IMR-90 (cell line): ENCODE measurements around the gene BRD3. TPM values are rescaled to one million over a fixed set of nuclear protein-coding genes. Genes with fewer than 3 reads are reported as not detected.

ENCODE experiments used
- ATAC-seq: fragments of 200-7000 bp; cut with Tn5 transposase; 2 replicates; pipeline ENCODE4 v1.9.1; 2020; ENCODE audit warnings: low read depth, mild to moderate bottlenecking, moderate library complexity
- BruUV-seq: library from RNA; stranded (reverse); fragments of 400-500 nt; replicated peaks from 2 replicates; lab custom pipeline; 2021; lab: Mats Ljungman, UMichigan
- CTCF ChIA-PET: fragments of 300-600 bp; formaldehyde crosslinking; extraction: SDS; loops from one replicate; lab custom pipeline; 2021; ENCODE audit warnings: antibody characterized with exemption; lab: Yijun Ruan, JAX
- POLR2A ChIA-PET: fragments of 300-600 bp; sonication (Branson Sonifier 250); formaldehyde crosslinking; loops from one replicate; lab custom pipeline; 2022; ENCODE audit warnings: antibody characterized with exemption; ENCODE audit not compliant: unreplicated experiment; lab: Charles Lee
- DNase-seq: peaks from one replicate; pipeline ENCODE4 v3.0.0; 2013
- H2AFZ ChIP-seq: replicated peaks from 2 replicates; pipeline ENCODE3; 2013; ENCODE audit warnings: low read length, mild to moderate bottlenecking; ENCODE audit not compliant: poor library complexity
- H2AK5ac ChIP-seq: 2 replicates; pipeline ENCODE4 v1.6.1; 2013; ENCODE audit warnings: low read depth, low read length, inconsistent platforms
- H2AK9ac ChIP-seq: replicated peaks from 2 replicates; pipeline ENCODE3; 2013; ENCODE audit warnings: mild to moderate bottlenecking, low read depth, low read length, moderate library complexity; ENCODE audit not compliant: poor library complexity
- H2BK120ac ChIP-seq: 2 replicates; pipeline ENCODE4 v1.6.1; 2013; ENCODE audit warnings: low read depth, low read length, inconsistent platforms
- H2BK15ac ChIP-seq: 3 replicates; pipeline ENCODE4 v1.6.1; 2013; ENCODE audit warnings: low read depth, low read length, inconsistent platforms
- H2BK20ac ChIP-seq: 2 replicates; pipeline ENCODE4 v1.6.1; 2013; ENCODE audit warnings: low read depth, mild to moderate bottlenecking, inconsistent platforms, low read length, moderate library complexity
- H2BK5ac ChIP-seq: 2 replicates; pipeline ENCODE4 v1.6.1; 2013; ENCODE audit warnings: mild to moderate bottlenecking, low read depth, low read length, inconsistent platforms; ENCODE audit not compliant: poor library complexity, severe bottlenecking
- H3K14ac ChIP-seq: replicated peaks from 2 replicates; pipeline ENCODE4 v1.6.1; 2013; ENCODE audit warnings: low read depth, low read length, inconsistent platforms
- H3K18ac ChIP-seq: 2 replicates; pipeline ENCODE4 v1.6.1; 2013; ENCODE audit warnings: low read depth, low read length, control low read depth
- H3K23ac ChIP-seq: 2 replicates; pipeline ENCODE4 v1.6.1; 2013; ENCODE audit warnings: low read depth, low read length, inconsistent platforms
- H3K27ac ChIP-seq: 2 replicates; pipeline ENCODE4 v1.5.1; 2013; ENCODE audit warnings: mild to moderate bottlenecking, control low read depth, low read length; ENCODE audit not compliant: insufficient read depth
- H3K27me3 ChIP-seq: 2 replicates; pipeline ENCODE4 v1.6.1; 2013; ENCODE audit warnings: low read length; ENCODE audit not compliant: control insufficient read depth, insufficient read depth
- H3K36me3 ChIP-seq: 2 replicates; pipeline ENCODE4 v1.6.1; 2013; ENCODE audit warnings: low read length, mixed read lengths; ENCODE audit not compliant: control insufficient read depth, insufficient read depth
- H3K4ac ChIP-seq: 2 replicates; pipeline ENCODE4 v1.6.1; 2013; ENCODE audit warnings: low read depth, low read length, inconsistent platforms
- H3K4me1 ChIP-seq: 2 replicates; pipeline ENCODE4 v1.6.1; 2013; ENCODE audit warnings: low read length, mixed read lengths; ENCODE audit not compliant: control insufficient read depth, insufficient read depth
- H3K4me2 ChIP-seq: 2 replicates; pipeline ENCODE4 v1.6.1; 2013; ENCODE audit warnings: low read depth, mild to moderate bottlenecking, control low read depth, low read length, moderate library complexity
- H3K4me3 ChIP-seq: 2 replicates; pipeline ENCODE4 v1.5.1; 2013; ENCODE audit warnings: low read depth, mild to moderate bottlenecking, control low read depth, low read length, moderate library complexity; ENCODE audit not compliant: insufficient read depth
- H3K56ac ChIP-seq: 2 replicates; pipeline ENCODE4 v1.6.1; 2013; ENCODE audit warnings: low read length, inconsistent platforms; ENCODE audit not compliant: insufficient read depth; ENCODE audit errors: extremely low read depth
- H3K79me1 ChIP-seq, 2 experiments: 2 replicates each; pipeline ENCODE4 v1.6.1; 2013; ENCODE audit warnings: low read length in 2 of 2, inconsistent platforms in 1 of 2, low read depth in 1 of 2
- H3K9ac ChIP-seq: 2 replicates; pipeline ENCODE4 v1.6.1; 2013; ENCODE audit warnings: low read depth, low read length, control low read depth
- H3K9me1 ChIP-seq: 2 replicates; pipeline ENCODE4 v1.6.1; 2013; ENCODE audit warnings: low read length, inconsistent platforms; ENCODE audit not compliant: insufficient read depth
- H3K9me3 ChIP-seq: 2 replicates; pipeline ENCODE4 v1.6.1; 2013; ENCODE audit warnings: low read length; ENCODE audit not compliant: control insufficient read depth, insufficient read depth
- H4K20me1 ChIP-seq: 2 replicates; pipeline ENCODE4 v1.6.1; 2013; ENCODE audit warnings: low read length, inconsistent platforms; ENCODE audit not compliant: insufficient read depth
- H4K5ac ChIP-seq: 2 replicates; pipeline ENCODE4 v1.6.1; 2013; ENCODE audit warnings: mild to moderate bottlenecking, low read depth, low read length, control low read depth
- H4K8ac ChIP-seq, 2 experiments: 2 replicates each; pipeline ENCODE4 v1.6.1; 2013; ENCODE audit warnings: low read depth in 2 of 2, low read length in 2 of 2, control low read depth in 1 of 2, inconsistent platforms in 1 of 2
- H4K91ac ChIP-seq: 2 replicates; pipeline ENCODE4 v1.6.1; 2013; ENCODE audit warnings: low read depth, low read length, inconsistent platforms; ENCODE audit not compliant: insufficient read depth
- CTCF ChIP-seq: conservative IDR thresholded peaks from 2 replicates; pipeline ENCODE4 v1.5.1; 2012; ENCODE audit warnings: mild to moderate bottlenecking, low read depth, low read length, improper control_type of control experiment
- MAFK ChIP-seq: IDR thresholded peaks from 2 replicates; pipeline ENCODE4 v1.6.1; 2012; ENCODE audit warnings: low read depth, low read length, improper control_type of control experiment
- MAZ ChIP-seq: IDR thresholded peaks from 2 replicates; pipeline ENCODE4 v1.6.1; 2012; ENCODE audit warnings: low read depth, mild to moderate bottlenecking, low read length, improper control_type of control experiment, moderate library complexity, borderline replicate concordance
- POLR2A ChIP-seq: IDR thresholded peaks from 2 replicates; pipeline ENCODE4 v1.6.1; 2012; ENCODE audit warnings: mild to moderate bottlenecking, low read depth, low read length
- RAD21 ChIP-seq: IDR thresholded peaks from 2 replicates; pipeline ENCODE4 v1.6.1; 2012; ENCODE audit warnings: low read length, improper control_type of control experiment
- SMC3 ChIP-seq: fragments of 150-350 bp; IDR thresholded peaks from 2 replicates; pipeline ENCODE4 v1.6.1; 2016; ENCODE audit warnings: low read depth, mild to moderate bottlenecking, antibody characterized with exemption, low read length, moderate library complexity
- WGBS, 2 experiments: methylation state at CpG; one replicate each; pipeline versions ENCODE4 v1.1.5 to v1.1.7; 2013; ENCODE audit warnings: missing lambda C conversion rate in 2 of 2; ENCODE audit not compliant: insufficient read length in 1 of 2; ENCODE audit errors: extremely low coverage in 2 of 2; 5-methylcytosine and 5-hydroxymethylcytosine counted together
- dilution Hi-C: fragments of 300-500 bp; cut with HindIII; formaldehyde crosslinking; loops from one replicate; pipeline ENCODE4 v1.14.3; 2018; ENCODE audit warnings: low sequenced_read_pairs; ENCODE audit not compliant: unreplicated experiment
- in situ Hi-C: fragments of 300-500 bp; cut with MboI; formaldehyde crosslinking; loops from 3 replicates; pipeline ENCODE4 v1.14.3; 2019; ENCODE audit warnings: low sequenced_read_pairs, inconsistent platforms, mixed read lengths
- intact Hi-C: fragments of 100-400 bp; cut with micrococcal nuclease; formaldehyde crosslinking; loops from 2 replicates; pipeline ENCODE4 v1.10.0; 2022
- polyA plus RNA-seq, 3 experiments: library from polyadenylated mRNA; depleted of rRNA; stranded (reverse); fragments of >200 nt; gene quantifications; 2 replicates each; pipeline ENCODE4 v1.2.3, GENCODE V29; 2012; ENCODE audit warnings: low replicate concordance in 1 of 3
- total RNA-seq: library from RNA; depleted of rRNA; stranded (reverse); fragments of >200 nt; gene quantifications from 2 replicates; pipeline ENCODE4 v1.2.3, GENCODE V29; 2012

The BRD3 gene
- total and polyA plus RNA-seq, 2 of the 4 experiments (the other 2 are of a cell fraction), result 2.2 to 7.1 TPM

DNA sequence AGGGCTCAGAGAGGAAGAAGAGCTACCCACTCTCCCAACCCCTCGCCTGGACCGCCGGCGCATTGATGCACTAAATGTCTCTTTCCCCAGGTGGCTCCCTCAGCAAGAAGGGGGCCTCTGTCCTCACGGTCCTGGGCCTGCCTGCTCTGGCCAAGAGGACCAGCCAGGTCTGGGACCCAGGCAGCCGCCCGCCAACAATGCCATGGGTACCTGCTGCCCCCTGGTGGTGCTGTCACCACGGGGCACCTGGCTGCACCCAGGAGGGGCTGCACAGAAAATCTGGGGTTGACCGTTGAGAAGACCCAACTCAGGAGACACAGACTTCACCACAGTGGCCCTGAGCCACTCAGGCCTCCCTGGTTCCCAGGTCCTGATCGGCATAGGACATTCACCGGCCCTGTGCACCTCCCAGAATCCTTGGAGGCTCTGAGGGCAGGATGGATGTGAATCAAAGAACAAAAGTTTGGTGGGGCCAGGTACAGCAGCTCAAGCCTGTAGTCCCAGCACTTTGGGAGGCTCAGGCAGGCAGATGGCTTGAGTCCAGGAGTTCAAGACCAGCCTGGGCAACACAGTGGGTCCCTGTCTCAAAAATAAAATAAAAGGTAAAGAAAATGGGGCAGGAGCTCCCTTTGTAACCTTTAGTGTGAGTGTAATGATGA lies 73.3 kb downstream of the BRD3 start:
- Histone ChIP-seq H3K14ac (no peak overlapping the region), H3K27me3 (peaks cover 4% of the 10 kb centered on the region; the same call in 1 of the 2 replicates), H3K23ac (no peak overlapping the region), H2AFZ (peak overlapping the region; percentile 75), H2BK20ac (no peak overlapping the region), H2BK15ac (no peak overlapping the region), H2BK120ac (no peak overlapping the region), H3K18ac (no peak overlapping the region), H3K4me2 (no peak overlapping the region), H4K20me1 (peaks cover 29% of the 10 kb centered on the region), H4K5ac (no peak overlapping the region), H3K79me1 (peaks cover 0 to 34% of the 10 kb centered on the region in 2 experiments; a peak in 2 of 4 replicates), H3K9me3 (no peaks in the 10 kb centered on the region), H2AK9ac (peak overlapping the region; percentile 100), H3K56ac (no peak overlapping the region), H3K9me1 (peaks cover 5% of the 10 kb centered on the region; the same call in 1 of the 2 replicates), H3K9ac (no peak overlapping the region), H3K4me1 (peaks cover 11% of the 10 kb centered on the region; the same call in 1 of the 2 replicates), H4K91ac (no peak overlapping the region), H2BK5ac (no peak overlapping the region), H3K4me3 (no peak overlapping the region), H3K36me3 (no peaks in the 10 kb centered on the region), H4K8ac (no peak overlapping the region), H3K4ac (no peak overlapping the region), H2AK5ac (0 out of 2 replicates have a peak overlapping the region, but pooled peaks have one; percentile 15), H3K27ac (no peak overlapping the region)
- ATAC-seq (peak; percentile 19; the same call in 1 of the 2 replicates), DNase-seq (peak; percentile 54)
- TF ChIP-seq POLR2A (0 out of 2 replicates have a peak, but pooled peaks have one; percentile 56), MAFK (no peak), SMC3 (peak; percentile 98), RAD21 (peak; percentile 99), CTCF (peak; percentile 97), MAZ (peak; percentile 43; the same call in 1 of the 2 replicates)
- dilution Hi-C loops, result no loop called here
- in situ Hi-C loops, result loop anchor here (5.0 to 10.0 kb wide), 2 partner anchors 207 to 460 kb away; partner anchors contain the start of gene ADAMTSL2
- ChIA-PET POLR2A (no interaction called here), CTCF (interaction anchor here (0.8 to 4.0 kb wide), 10 partner anchors 9 to 461 kb away, joined by 3 to 24 read pairs (median 4); no protein-coding TSS in a partner anchor)
- no TSS peak for BruUV-seq
- 0% methylated on average over 2 of the region's 11 CpGs; no CpG with 5 or more reads in 1 of the 2 experiments for WGBS, 2 experiments
- intact Hi-C loops, result loop anchor here (1.0 to 5.0 kb wide), 3 partner anchors 201 to 587 kb away; no protein-coding TSS in a partner anchor
